Stimulated activated CD4-positive, alpha-beta T cell treated with anti-CD3 and anti-CD28 coated beads, Interleukin-2, amount 100 ng/mL, for 48 hours (primary cell): ENCODE results near the gene SPECC1.
A peak's percentile ranks its signal among the peaks of the same experiment; 100 is the strongest.
"Not testable (repeated sequence)": the region's sequence is repeated elsewhere in the genome, so short reads cannot be mapped to it uniquely, and the experiment has no call there.

ENCODE experiments used
- DNase-seq, 2 donors: peaks; one replicate each; pipeline ENCODE4 v3.0.0-alpha.2; 2020

Gene SPECC1

GRCh38 chr17:20184977-20185619 is 175.9 kb downstream of the SPECC1 start:
- DNase-seq = no peak

- DNase-seq = no peak
Measured at GRCh38 chr17:20187049-20187448, 177.9 kb downstream of the SPECC1 start.

GRCh38 chr17:20189302-20189701 is 180.1 kb downstream of the SPECC1 start:
- DNase-seq = no peak

- no peak for DNase-seq
Measured at GRCh38 chr17:20189979-20190378, 180.8 kb downstream of the SPECC1 start.

GRCh38 chr17:20190605-20191004 is 181.4 kb downstream of the SPECC1 start:
- no peak for DNase-seq

- no peak for DNase-seq
Measured at GRCh38 chr17:20191056-20191455, 181.9 kb downstream of the SPECC1 start.

GRCh38 chr17:20196286-20196685 is 187.1 kb downstream of the SPECC1 start:
- not testable (repeated sequence) for DNase-seq

GRCh38 chr17:20197272-20197926 is 188.2 kb downstream of the SPECC1 start:
- no peak for DNase-seq

- DNase-seq = no peak
Measured at GRCh38 chr17:20200016-20200795, 191.0 kb downstream of the SPECC1 start.

- no peak for DNase-seq
Measured at GRCh38 chr17:20200865-20201458, 191.8 kb downstream of the SPECC1 start.

GRCh38 chr17:20202141-20202621 is 193.0 kb downstream of the SPECC1 start:
- no peak for DNase-seq

- no peak for DNase-seq
Measured at GRCh38 chr17:20203018-20203417, 193.9 kb downstream of the SPECC1 start.

- DNase-seq = no peak
Measured at GRCh38 chr17:20203761-20204263, 194.7 kb downstream of the SPECC1 start.

- DNase-seq = no peak
Measured at GRCh38 chr17:20205609-20206008, 196.4 kb downstream of the SPECC1 start.

GRCh38 chr17:20206068-20206467 is 196.9 kb downstream of the SPECC1 start:
- peak in 1 of 2 donors; percentile 9 for DNase-seq

GRCh38 chr17:20206591-20206990 is 197.4 kb downstream of the SPECC1 start:
- no peak for DNase-seq

- DNase-seq = no peak
Measured at GRCh38 chr17:20207262-20207985, 198.3 kb downstream of the SPECC1 start.

- DNase-seq = no peak
Measured at GRCh38 chr17:20208717-20209116, 199.6 kb downstream of the SPECC1 start.

GRCh38 chr17:20210180-20210579 is 201.0 kb downstream of the SPECC1 start:
- DNase-seq = no peak

GRCh38 chr17:20210614-20211013 is 201.5 kb downstream of the SPECC1 start:
- no peak for DNase-seq

- DNase-seq = no peak
Measured at GRCh38 chr17:20211246-20211645, 202.1 kb downstream of the SPECC1 start.

- no peak for DNase-seq
Measured at GRCh38 chr17:20213449-20213848, 204.3 kb downstream of the SPECC1 start.
